Spleen (tissue), 13 donors: ENCODE data around the gene CD9. TPM values are rescaled to one million over a fixed set of nuclear protein-coding genes. Genes with fewer than 3 reads are reported as not detected.
A peak's percentile ranks its signal among the peaks of the same experiment; 100 is the strongest.

ENCODE experiments used
- DNase-seq: peaks from one replicate; pipeline ENCODE4 v3.0.0-alpha.2; 2020
- H3K27ac ChIP-seq, 8 donors: fragments of 200-600 bp; sonication (generic) in 7 of 8; 1 replicate in 4 of 8; 2 replicates in 4 of 8; pipeline versions ENCODE4 v1.5.0 to v1.8.0; 2016 to 2021; ENCODE audit warnings: inconsistent platforms in 4 of 8, mild to moderate bottlenecking in 4 of 8, moderate library complexity in 1 of 8
- H3K27me3 ChIP-seq, 7 donors: fragments of 200-600 bp; sonication (generic) in 6 of 7; replicated peaks in 1 of 7; 1 replicate in 4 of 7; 2 replicates in 3 of 7; pipeline versions ENCODE4 v1.5.0 to v1.8.0; 2016 to 2021; ENCODE audit warnings: inconsistent platforms in 3 of 7, mild to moderate bottlenecking in 1 of 7
- H3K36me3 ChIP-seq, 6 donors: fragments of 200-600 bp; sonication (generic) in 5 of 6; 1 replicate in 4 of 6; 2 replicates in 2 of 6; pipeline versions ENCODE4 v1.5.0 to v1.8.0; 2016 to 2021; ENCODE audit warnings: inconsistent platforms in 2 of 6
- H3K4me1 ChIP-seq, 6 donors: fragments of 200-600 bp; sonication (generic) in 5 of 6; 1 replicate in 3 of 6; 2 replicates in 3 of 6; pipeline versions ENCODE4 v1.5.0 to v1.8.0; 2016 to 2021; ENCODE audit warnings: inconsistent platforms in 3 of 6
- H3K4me3 ChIP-seq, 8 donors: fragments of 200-600 bp; sonication (generic) in 7 of 8; 1 replicate in 4 of 8; 2 replicates in 4 of 8; pipeline versions ENCODE4 v1.5.0 to v1.8.0; 2016 to 2021; ENCODE audit warnings: inconsistent platforms in 4 of 8, mild to moderate bottlenecking in 4 of 8, moderate library complexity in 2 of 8
- H3K9me3 ChIP-seq, 8 donors: fragments of 200-600 bp; sonication (generic) in 7 of 8; 1 replicate in 4 of 8; 2 replicates in 4 of 8; pipeline versions ENCODE4 v1.5.0 to v1.8.0; 2016 to 2021; ENCODE audit warnings: inconsistent platforms in 4 of 8
- POLR2A ChIP-seq, 3 donors: fragments of 450-650 bp; IDR thresholded peaks; one replicate each; pipeline ENCODE4 v1.5.1; 2017; ENCODE audit warnings: antibody characterized with exemption in 3 of 3, mild to moderate bottlenecking in 1 of 3
- POLR2AphosphoS5 ChIP-seq, 3 donors: sonication (generic); formaldehyde crosslinking; IDR thresholded peaks; one replicate each; pipeline ENCODE4 v1.5.1; 2017; ENCODE audit warnings: antibody characterized with exemption in 3 of 3
- WGBS, 5 donors: extraction: QIAGEN DNeasy Blood & Tissue Kit in 3 of 5; methylation state at CpG; one replicate each; pipeline versions ENCODE4 v1.1.5 to v1.1.7; 2013 to 2018; 5-methylcytosine and 5-hydroxymethylcytosine counted together
- intact Hi-C: fragments of 100-400 bp; cut with DNase I; formaldehyde crosslinking; loops from one replicate; pipeline ENCODE4 v1.15.0; 2023; ENCODE audit warnings: low total_unique reads
- long read RNA-seq, 2 donors: transcript quantifications; one replicate each; lab custom pipeline, GENCODE V29; 2026
- polyA plus RNA-seq, 3 donors: library from polyadenylated mRNA; stranded (reverse); fragments of 200-250 nt; gene quantifications; one replicate each; pipeline ENCODE4 v1.2.1, GENCODE V29; 2013
- total RNA-seq, 7 donors: library from RNA; depleted of rRNA in 3 of 7; stranded (reverse); fragments of >200 nt in 3 of 7; fragmentation: NEBNext Ultra II Directional in 4 of 7; extraction: Animal tissue kit (Norgen Biotek cat#: 25700) in 4 of 7; gene quantifications; one replicate each; pipeline versions ENCODE4 v1.1.0 to v1.2.1, GENCODE V29; 2016 to 2021
- TF ChIP-seq, protein P1 (sequence below), 11 experiments: fragments of 200-600 bp in 7 of 11; fragments of 450-650 bp in 4 of 11; sonication (generic) in 4 of 11; IDR thresholded peaks in 8 of 11; conservative IDR thresholded peaks in 3 of 11; 1 replicate in 7 of 11; 2 replicates in 4 of 11; pipeline versions ENCODE4 v1.4.0 to v1.8.0; 2016 to 2021; ENCODE audit warnings: antibody characterized with exemption in 11 of 11, inconsistent platforms in 4 of 11, mild to moderate bottlenecking in 1 of 11
- donor health status: healthy with polysubstance abuse.
- donor health status: DM: no; HTN: no; CAD: no; lungs with moderate emphysema.
- donor health status: DM: no; HTN: no; CAD: no.
- donor health status: Bipolar disorder and iron deficiency.
- donor health status: healthy.
- donor health status: DM: no; HTN: no; CAD: no.
- donor health status: DM: yes; HTN: yes; CAD: no.

Gene CD9
- 100 to 1,000 TPM in 1 of 7 donors, 10 to 100 TPM in 6; 50.0 to 113 (median 75.7) TPM for total RNA-seq
- polyA plus RNA-seq, result 10 to 100 TPM; 16.2 to 87.4 (median 50.6) TPM
- long read RNA-seq, donor 1, transcript CD9-201 (8 exons, 1,218 nt), result major isoform, 5 of 19 reads
- long read RNA-seq, donor 1, partial matches to known transcripts, result 11 of 19 reads
- long read RNA-seq, donor 1, other reads (novel, unspliced or antisense), result 0 of 19 reads
- long read RNA-seq, donor 2, transcript CD9-201 (8 exons, 1,218 nt), result major isoform, 8 of 18 reads
- long read RNA-seq, donor 2, partial matches to known transcripts, result 10 of 18 reads
- long read RNA-seq, donor 2, other reads (novel, unspliced or antisense), result 0 of 18 reads

DNA sequence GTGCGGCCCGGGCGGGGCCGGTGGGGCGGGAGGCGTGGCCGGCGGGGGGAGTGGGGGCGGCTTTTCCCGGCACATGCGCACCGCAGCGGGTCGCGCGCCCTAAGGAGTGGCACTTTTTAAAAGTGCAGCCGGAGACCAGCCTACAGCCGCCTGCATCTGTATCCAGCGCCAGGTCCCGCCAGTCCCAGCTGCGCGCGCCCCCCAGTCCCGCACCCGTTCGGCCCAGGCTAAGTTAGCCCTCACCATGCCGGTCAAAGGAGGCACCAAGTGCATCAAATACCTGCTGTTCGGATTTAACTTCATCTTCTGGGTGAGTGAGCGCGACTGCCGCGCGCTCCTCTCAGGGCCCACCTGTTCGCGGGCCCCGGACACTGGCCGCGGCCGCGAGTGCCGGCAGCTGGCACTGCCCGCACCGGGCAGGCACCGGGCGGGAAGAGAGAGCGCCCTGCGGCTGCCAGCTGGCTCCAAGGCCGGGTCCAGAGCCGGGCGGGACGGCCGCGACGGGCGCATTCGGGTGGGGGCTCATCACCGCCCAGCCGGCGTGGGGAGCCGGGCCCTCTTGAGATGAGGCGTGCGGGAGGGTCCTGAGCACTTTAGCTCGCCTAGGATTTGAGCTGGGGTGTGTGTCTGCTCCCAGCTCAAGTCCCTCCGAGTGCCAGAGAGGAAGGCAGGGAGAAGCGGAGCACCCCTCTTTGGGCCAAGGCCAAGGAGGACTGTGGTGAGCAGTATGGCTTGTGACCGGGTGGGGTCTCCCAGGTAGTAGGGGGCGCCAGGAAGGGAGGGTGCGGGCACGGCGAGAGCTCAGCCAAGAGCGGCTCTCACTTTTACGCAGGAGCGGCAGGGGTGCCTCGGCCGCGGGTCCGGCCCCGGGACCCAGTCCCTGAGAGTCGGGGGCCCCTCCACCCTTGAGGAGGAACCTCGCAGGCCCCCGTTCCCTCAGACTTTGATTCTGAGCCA lies at the start of gene CD9:
Gene CD9 (plus strand): TSS at position 145 of the 957 bp plus-strand sequence. CDS start 100 bp downstream, at position 245.
- intact Hi-C loops, result no loop called here
- no peaks in the 10 kb centered on the region for H3K9me3 ChIP-seq
- no peaks in the 10 kb centered on the region for H3K36me3 ChIP-seq
- H3K27me3 ChIP-seq, result peaks cover 0 to 57% (median 14%) of the 10 kb centered on the region in 7 donors
- peaks cover 10 to 74% (median 50%) of the 10 kb centered on the region in 6 donors for H3K4me1 ChIP-seq
- peak within 1 kb of the TSS; percentile 44 to 83 (median 60) for H3K4me3 ChIP-seq
- DNase-seq, result no peak
- 2 to 5% (median 2%) methylated on average over 59 to 81 of the region's 81 CpGs for WGBS, 5 donors
- H3K27ac ChIP-seq, result peak within 1 kb of the TSS; percentile 46 to 85 (median 78)
- TF ChIP-seq, protein P1, sequence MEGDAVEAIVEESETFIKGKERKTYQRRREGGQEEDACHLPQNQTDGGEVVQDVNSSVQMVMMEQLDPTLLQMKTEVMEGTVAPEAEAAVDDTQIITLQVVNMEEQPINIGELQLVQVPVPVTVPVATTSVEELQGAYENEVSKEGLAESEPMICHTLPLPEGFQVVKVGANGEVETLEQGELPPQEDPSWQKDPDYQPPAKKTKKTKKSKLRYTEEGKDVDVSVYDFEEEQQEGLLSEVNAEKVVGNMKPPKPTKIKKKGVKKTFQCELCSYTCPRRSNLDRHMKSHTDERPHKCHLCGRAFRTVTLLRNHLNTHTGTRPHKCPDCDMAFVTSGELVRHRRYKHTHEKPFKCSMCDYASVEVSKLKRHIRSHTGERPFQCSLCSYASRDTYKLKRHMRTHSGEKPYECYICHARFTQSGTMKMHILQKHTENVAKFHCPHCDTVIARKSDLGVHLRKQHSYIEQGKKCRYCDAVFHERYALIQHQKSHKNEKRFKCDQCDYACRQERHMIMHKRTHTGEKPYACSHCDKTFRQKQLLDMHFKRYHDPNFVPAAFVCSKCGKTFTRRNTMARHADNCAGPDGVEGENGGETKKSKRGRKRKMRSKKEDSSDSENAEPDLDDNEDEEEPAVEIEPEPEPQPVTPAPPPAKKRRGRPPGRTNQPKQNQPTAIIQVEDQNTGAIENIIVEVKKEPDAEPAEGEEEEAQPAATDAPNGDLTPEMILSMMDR (IDR thresholded peaks at IDR 0.05 in 8 of 11, conservative IDR thresholded peaks at IDR 0.05 in 3 of 11), result no peak
- TF ChIP-seq POLR2AphosphoS5 (IDR thresholded peaks at IDR 0.05) (peak; percentile 26 to 69 (median 62)), POLR2A (IDR thresholded peaks at IDR 0.05) (no peak)

DNA sequence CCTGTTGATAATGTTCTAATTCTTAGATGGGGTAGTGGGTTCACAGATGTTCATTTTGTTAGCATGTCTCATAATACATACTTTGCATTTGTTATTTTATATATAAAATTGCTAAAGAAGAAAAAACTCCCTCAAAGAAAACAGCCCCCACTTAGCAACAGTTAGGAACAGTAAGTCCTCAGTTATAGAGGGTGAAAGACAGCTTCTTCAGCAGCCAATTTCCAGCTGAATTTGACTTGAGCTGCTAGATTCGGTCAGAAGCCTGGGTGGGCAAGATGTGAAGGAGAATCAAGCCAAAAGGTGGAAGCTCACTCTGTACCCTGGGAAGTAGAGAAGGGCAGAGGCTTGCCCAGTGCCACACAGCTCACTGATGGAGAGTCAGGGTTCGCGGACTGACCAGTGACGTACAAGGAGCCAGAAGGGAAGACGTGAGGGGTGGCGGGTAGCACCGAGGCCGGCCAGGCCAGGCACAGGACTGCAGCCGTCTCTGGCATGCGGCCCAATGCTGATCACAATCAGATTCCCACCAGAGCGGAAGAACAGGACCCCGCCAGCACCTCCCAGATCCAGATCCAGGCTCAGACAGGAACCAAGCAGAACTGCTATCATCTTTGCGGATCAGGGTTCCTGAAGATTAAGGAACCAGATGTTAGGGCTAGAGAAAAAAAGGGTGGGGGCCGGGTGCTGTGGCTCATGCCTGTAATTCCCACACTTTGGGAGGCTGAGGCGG lies 45.3 kb upstream of the CD9 start:
- Histone ChIP-seq H3K27ac (peak overlapping the region in 2 of 8 donors; percentile 16 to 33), H3K4me1 (no peaks in the 10 kb centered on the region), H3K36me3 (no peaks in the 10 kb centered on the region), H3K4me3 (no peak overlapping the region), H3K27me3 (peaks cover 0 to 5% (median 0%) of the 10 kb centered on the region in 7 donors), H3K9me3 (no peaks in the 10 kb centered on the region)
- DNase-seq, result no peak
- intact Hi-C loops, result no loop called here
- TF ChIP-seq POLR2A (IDR thresholded peaks at IDR 0.05) (no peak), POLR2AphosphoS5 (IDR thresholded peaks at IDR 0.05) (no peak)
- TF ChIP-seq, protein P1 (IDR thresholded peaks at IDR 0.05 in 8 of 11, conservative IDR thresholded peaks at IDR 0.05 in 3 of 11), result no peak
- WGBS, 5 donors, result 70 to 87% (median 81%) methylated on average over 12 to 15 of the region's 15 CpGs

DNA sequence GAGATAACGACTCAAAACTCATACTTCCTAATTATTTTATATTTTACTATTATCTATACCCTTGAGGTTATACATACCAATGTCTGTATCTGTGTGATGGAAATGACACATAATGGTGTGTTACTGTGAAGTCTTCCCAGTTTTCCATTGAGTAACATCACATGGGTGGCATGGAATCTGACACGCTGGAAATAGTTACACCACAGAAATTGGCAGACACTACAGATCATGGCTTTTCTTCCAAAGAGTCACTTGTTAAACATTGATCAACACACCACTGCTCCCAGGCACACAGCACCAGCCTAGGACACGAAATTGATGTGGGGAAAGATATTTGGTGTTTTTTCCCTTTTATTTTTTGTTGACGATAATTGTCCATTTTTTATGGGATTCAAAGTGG lies 42.7 kb upstream of the CD9 start:
- Histone ChIP-seq H3K4me3 (no peak overlapping the region), H3K4me1 (peaks cover 0 to 6% (median 3%) of the 10 kb centered on the region in 6 donors), H3K27me3 (peaks cover 0 to 6% (median 0%) of the 10 kb centered on the region in 7 donors), H3K36me3 (no peaks in the 10 kb centered on the region), H3K27ac (no peak overlapping the region), H3K9me3 (no peaks in the 10 kb centered on the region)
- DNase-seq, result no peak
- TF ChIP-seq POLR2AphosphoS5 (IDR thresholded peaks at IDR 0.05) (no peak), POLR2A (IDR thresholded peaks at IDR 0.05) (no peak)
- TF ChIP-seq, protein P1 (IDR thresholded peaks at IDR 0.05 in 8 of 11, conservative IDR thresholded peaks at IDR 0.05 in 3 of 11), result no peak
- intact Hi-C loops, result no loop called here
- 86 to 95% (median 91%) methylated on average over 4 of the region's 4 CpGs for WGBS, 5 donors
